ENCODE results near the gene DBI. TPM values are rescaled to one million over a fixed set of nuclear protein-coding genes. Genes with fewer than 3 reads are reported as not detected.

DBI gene
- total and polyA plus RNA-seq, 2 experiments from 2014 or later, result 272 to 755 TPM

DNA sequence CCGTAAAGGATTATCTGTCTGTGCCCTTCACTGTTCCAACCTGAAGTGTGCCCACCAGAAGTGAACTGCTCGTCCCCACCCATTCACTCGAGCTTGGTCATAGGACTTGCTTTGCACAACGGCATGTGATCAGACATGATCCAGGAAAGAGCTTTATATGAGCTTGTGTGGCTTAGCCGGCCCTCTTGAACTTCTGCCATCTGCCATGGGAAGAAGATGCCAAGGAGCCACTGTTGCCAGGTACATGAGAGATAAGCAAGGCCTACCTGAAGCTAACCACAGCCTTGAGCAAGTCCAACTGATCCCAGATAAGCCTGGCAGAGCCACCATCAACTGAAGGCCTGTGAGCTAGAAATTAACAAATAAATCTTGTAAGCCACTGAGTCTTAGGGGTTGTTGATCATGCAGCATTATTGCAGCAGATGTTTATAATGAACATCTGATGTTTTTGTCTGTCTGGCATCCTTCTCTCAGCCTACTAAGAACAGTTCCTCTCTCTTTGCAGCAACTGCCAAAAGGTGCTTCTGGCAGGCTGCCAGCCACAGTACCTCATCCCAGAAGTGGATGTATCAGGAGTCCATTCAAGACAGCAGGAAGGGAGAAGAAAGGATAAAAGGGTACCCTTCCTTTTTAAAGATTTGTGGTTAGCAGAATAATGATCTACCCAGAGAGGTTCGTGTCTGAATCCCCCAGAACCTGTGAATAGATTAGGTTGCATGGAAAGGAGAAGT, 16.8 kb downstream of the DBI start:
- no peaks in the 10 kb centered on the region for H3K4me1 ChIP-seq (ENCODE audit: insufficient read depth)
- no peak overlapping the region for H3K4me3 ChIP-seq
- no peaks in the 10 kb centered on the region for H3K79me2 ChIP-seq
- no peak overlapping the region for H3K4me2 ChIP-seq
- no peaks in the 10 kb centered on the region for H3K36me3 ChIP-seq (replicated peaks; ENCODE audit: insufficient read depth, low read depth)
- no peak overlapping the region for H3K27ac ChIP-seq
- TF ChIP-seq, protein P1, sequence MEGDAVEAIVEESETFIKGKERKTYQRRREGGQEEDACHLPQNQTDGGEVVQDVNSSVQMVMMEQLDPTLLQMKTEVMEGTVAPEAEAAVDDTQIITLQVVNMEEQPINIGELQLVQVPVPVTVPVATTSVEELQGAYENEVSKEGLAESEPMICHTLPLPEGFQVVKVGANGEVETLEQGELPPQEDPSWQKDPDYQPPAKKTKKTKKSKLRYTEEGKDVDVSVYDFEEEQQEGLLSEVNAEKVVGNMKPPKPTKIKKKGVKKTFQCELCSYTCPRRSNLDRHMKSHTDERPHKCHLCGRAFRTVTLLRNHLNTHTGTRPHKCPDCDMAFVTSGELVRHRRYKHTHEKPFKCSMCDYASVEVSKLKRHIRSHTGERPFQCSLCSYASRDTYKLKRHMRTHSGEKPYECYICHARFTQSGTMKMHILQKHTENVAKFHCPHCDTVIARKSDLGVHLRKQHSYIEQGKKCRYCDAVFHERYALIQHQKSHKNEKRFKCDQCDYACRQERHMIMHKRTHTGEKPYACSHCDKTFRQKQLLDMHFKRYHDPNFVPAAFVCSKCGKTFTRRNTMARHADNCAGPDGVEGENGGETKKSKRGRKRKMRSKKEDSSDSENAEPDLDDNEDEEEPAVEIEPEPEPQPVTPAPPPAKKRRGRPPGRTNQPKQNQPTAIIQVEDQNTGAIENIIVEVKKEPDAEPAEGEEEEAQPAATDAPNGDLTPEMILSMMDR (IDR thresholded peaks at IDR 0.05; ENCODE audit: poor library complexity), result no peak
- TF ChIP-seq EZH2 (IDR thresholded peaks at IDR 0.05; ENCODE audit: borderline replicate concordance), result no peak
- TF ChIP-seq EZH2phosphoT487 (IDR thresholded peaks at IDR 0.05; ENCODE audit: low read depth, severe bottlenecking, unreplicated experiment), result no peak
- 74% methylated on average over 6 of the region's 6 CpGs for WGBS (ENCODE audit: low lambda C conversion rate, missing lambda C conversion rate)
- H4K20me1 ChIP-seq (ENCODE audit: insufficient read depth, poor library complexity, severe bottlenecking), result no peaks in the 10 kb centered on the region
- H3K9me2 ChIP-seq (replicated peaks; ENCODE audit: insufficient read depth), result no peaks in the 10 kb centered on the region
- DNase-seq (ENCODE audit: low spot score), result peak; percentile 33
- no peaks in the 10 kb centered on the region for H3K9me3 ChIP-seq (ENCODE audit: low read depth)
- no peak overlapping the region for H2AFZ ChIP-seq
- H3K27me3 ChIP-seq, result no peaks in the 10 kb centered on the region

GRCh38 chr2:119384971-119385370, 18.2 kb downstream of the DBI start:
- no peaks in the 10 kb centered on the region for H3K9me2 ChIP-seq (replicated peaks; ENCODE audit: insufficient read depth)
- no peak overlapping the region for H3K4me3 ChIP-seq
- no peaks in the 10 kb centered on the region for H3K9me3 ChIP-seq (ENCODE audit: low read depth)
- no peak overlapping the region for H2AFZ ChIP-seq
- TF ChIP-seq EZH2phosphoT487 (IDR thresholded peaks at IDR 0.05; ENCODE audit: low read depth, severe bottlenecking, unreplicated experiment) (no peak), EZH2 (IDR thresholded peaks at IDR 0.05; ENCODE audit: borderline replicate concordance) (no peak)
- TF ChIP-seq, protein P1 (IDR thresholded peaks at IDR 0.05; ENCODE audit: poor library complexity), result no peak
- no peak overlapping the region for H3K4me2 ChIP-seq
- no peaks in the 10 kb centered on the region for H4K20me1 ChIP-seq (ENCODE audit: insufficient read depth, poor library complexity, severe bottlenecking)
- DNase-seq (ENCODE audit: low spot score), result no peak
- 95% methylated on average over 4 of the region's 4 CpGs for WGBS (ENCODE audit: low lambda C conversion rate, missing lambda C conversion rate)
- H3K4me1 ChIP-seq (ENCODE audit: insufficient read depth), result peaks cover 5% of the 10 kb centered on the region
- no peak overlapping the region for H3K27ac ChIP-seq
- H3K27me3 ChIP-seq, result no peaks in the 10 kb centered on the region
- H3K36me3 ChIP-seq (replicated peaks; ENCODE audit: insufficient read depth, low read depth), result no peaks in the 10 kb centered on the region
- H3K79me2 ChIP-seq, result no peaks in the 10 kb centered on the region

DNA sequence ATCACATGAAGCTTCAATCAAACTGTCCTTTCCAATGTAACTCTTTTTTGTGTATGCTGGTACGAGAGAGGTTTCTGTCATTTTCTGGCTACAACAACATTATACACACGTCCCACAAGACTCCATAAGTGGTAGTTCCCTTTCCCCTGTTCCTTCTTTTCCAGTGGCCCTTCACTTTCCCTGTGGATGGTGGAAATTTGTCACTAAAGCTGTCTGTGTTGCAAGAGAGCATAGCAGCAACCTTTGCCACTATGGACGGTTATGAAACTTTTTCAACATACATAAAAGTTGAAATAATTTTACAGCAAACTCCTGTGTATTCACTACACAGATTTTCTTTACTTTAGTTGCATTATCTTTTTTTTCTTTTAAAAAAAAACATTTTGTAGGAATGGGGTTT, 18.7 kb downstream of the DBI start:
- H3K79me2 ChIP-seq, result no peaks in the 10 kb centered on the region
- no peaks in the 10 kb centered on the region for H3K9me2 ChIP-seq (replicated peaks; ENCODE audit: insufficient read depth)
- H3K27ac ChIP-seq, result no peak overlapping the region
- 95% methylated on average over 3 of the region's 3 CpGs for WGBS (ENCODE audit: low lambda C conversion rate, missing lambda C conversion rate)
- H3K4me2 ChIP-seq, result no peak overlapping the region
- H2AFZ ChIP-seq, result no peak overlapping the region
- TF ChIP-seq, protein P1 (IDR thresholded peaks at IDR 0.05; ENCODE audit: poor library complexity), result no peak
- TF ChIP-seq EZH2phosphoT487 (IDR thresholded peaks at IDR 0.05; ENCODE audit: low read depth, severe bottlenecking, unreplicated experiment) (no peak), EZH2 (IDR thresholded peaks at IDR 0.05; ENCODE audit: borderline replicate concordance) (no peak)
- no peaks in the 10 kb centered on the region for H3K9me3 ChIP-seq (ENCODE audit: low read depth)
- H4K20me1 ChIP-seq (ENCODE audit: insufficient read depth, poor library complexity, severe bottlenecking), result no peaks in the 10 kb centered on the region
- no peaks in the 10 kb centered on the region for H3K36me3 ChIP-seq (replicated peaks; ENCODE audit: insufficient read depth, low read depth)
- no peak for DNase-seq (ENCODE audit: low spot score)
- no peak overlapping the region for H3K4me3 ChIP-seq
- peaks cover 5% of the 10 kb centered on the region for H3K4me1 ChIP-seq (ENCODE audit: insufficient read depth)
- no peaks in the 10 kb centered on the region for H3K27me3 ChIP-seq
